Subcutaneous adipose tissue (tissue), 4 donors: ENCODE measurements around the gene SPATA21. TPM values are rescaled to one million over a fixed set of nuclear protein-coding genes. Genes with fewer than 3 reads are reported as not detected.

Source experiments
- CTCF ChIP-seq: fragments of 450-650 bp; IDR thresholded peaks from one replicate; pipeline ENCODE4 v1.5.1; 2016; ENCODE audit warnings: low read depth, mild to moderate bottlenecking, control low read depth, antibody characterized with exemption, moderate library complexity
- total RNA-seq, 4 donors: library from RNA; depleted of rRNA; stranded (reverse); fragments of >200 nt; gene quantifications; one replicate each; pipeline ENCODE4 v1.1.0, GENCODE V29; 2016

Gene SPATA21
- total RNA-seq, 4 donors from 2014 or later, result not detected

- no peak for TF ChIP-seq CTCF
Measured at GRCh38 chr1:16351456-16351993, 85.7 kb downstream of the SPATA21 start.

GRCh38 chr1:16349847-16350406 lies 87.3 kb downstream of the SPATA21 start:
- TF ChIP-seq CTCF, result no peak

Other genes starting within 250 kb of the SPATA21 start
- 10 to 100 TPM in 1 of 4 donors, 1 to 10 TPM in 3; 1.1 to 16.0 (median 3.3) TPM for gene ARHGEF19, start 224.8 kb downstream of the SPATA21 start, total RNA-seq
- gene CPLANE2, start 200.2 kb downstream of the SPATA21 start, total RNA-seq, result 1 to 10 TPM; 1.0 to 3.4 (median 2.3) TPM
- 10 to 100 TPM; 21.4 to 26.9 (median 23.6) TPM for gene FBXO42, start 84.9 kb downstream of the SPATA21 start, total RNA-seq
- 10 to 100 TPM; 41.7 to 88.4 (median 50.4) TPM for gene SZRD1, start 70.2 kb downstream of the SPATA21 start, total RNA-seq
- gene NECAP2, start 3.3 kb upstream of the SPATA21 start, total RNA-seq, result 100 to 1,000 TPM in 1 of 4 donors, 10 to 100 TPM in 3; 44.5 to 101 (median 63.5) TPM
- gene RNU1-1, start 76.9 kb upstream of the SPATA21 start, total RNA-seq, result under 1 TPM; under 0.01 TPM
- gene NBPF1, start 176.1 kb upstream of the SPATA21 start, total RNA-seq, result 10 to 100 TPM; 20.7 to 50.1 (median 41.9) TPM
- gene RNU1-3, start 229.5 kb upstream of the SPATA21 start, total RNA-seq, result under 1 TPM; under 0.01 TPM